ENCODE data around the gene HCN2.

DNA sequence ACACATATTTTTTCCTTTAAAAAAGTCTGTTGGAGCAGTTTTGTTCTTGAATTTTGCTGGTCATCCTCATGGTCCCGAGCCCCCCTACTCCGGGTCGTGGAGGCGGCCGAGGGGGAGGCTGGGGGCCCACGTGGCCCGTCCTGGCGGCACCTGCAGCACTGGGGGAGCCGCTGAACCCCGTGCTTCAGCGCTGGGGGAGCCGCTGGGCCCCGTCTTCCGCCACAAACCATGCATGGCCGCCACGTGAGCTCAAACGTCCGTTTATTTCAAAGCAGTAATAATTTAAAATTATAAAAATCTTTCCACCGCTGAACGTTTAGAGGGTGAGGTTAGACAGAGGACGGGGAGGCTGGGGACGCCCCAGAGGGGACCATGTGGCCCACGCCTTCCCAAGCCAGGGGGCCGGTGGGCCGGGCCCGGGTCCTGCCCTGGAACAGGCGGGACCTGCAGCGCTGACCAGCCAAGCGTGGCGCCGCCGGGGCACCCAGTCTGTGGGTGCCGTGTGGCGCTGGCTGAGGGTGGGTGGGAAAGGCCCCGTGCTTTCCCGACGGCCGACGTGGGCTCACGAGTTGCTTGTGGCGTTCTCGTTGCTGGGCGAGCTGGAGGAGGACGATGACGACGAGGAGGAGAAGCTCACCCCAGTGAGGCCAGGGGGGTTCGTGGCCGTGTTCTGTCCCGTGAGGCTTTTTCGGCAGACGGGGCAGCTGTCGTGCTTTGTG lies 58.0 kb downstream of the HCN2 start:
- TF ChIP-seq HNRNPUL1 (IDR thresholded peaks at IDR 0.05; ENCODE audit: low read length) (no peak), EZH2 (IDR thresholded peaks at IDR 0.05; ENCODE audit: borderline replicate concordance, low read depth, low read length) (no peak), ADNP (tag; IDR thresholded peaks at IDR 0.05) (no peak), MAFK (IDR thresholded peaks at IDR 0.05; ENCODE audit: low read length) (no peak), ZFP1 (CRISPR knock-in tag; IDR thresholded peaks at IDR 0.05) (no peak), ZNF24 (IDR thresholded peaks at IDR 0.05) (no peak), HMG20A (CRISPR knock-in tag; conservative IDR thresholded peaks at IDR 0.05) (no peak), HDAC6 (IDR thresholded peaks at IDR 0.05; ENCODE audit: low read depth, low read length) (no peak)
